ENCODE results near the gene SORCS2.

GRCh38 chr4:7652006-7652405, 459.7 kb downstream of the SORCS2 start:
- no peak for TF ChIP-seq POLR2A (IDR thresholded peaks at IDR 0.05; ENCODE audit: low read length)
- no peak for TF ChIP-seq GATA1 (IDR thresholded peaks at IDR 0.05; ENCODE audit: low read depth, low read length)
